Nephron progenitor cell (in vitro differentiated cells): ENCODE data around the gene C2CD3.

Experiments used
- DNase-seq: peaks from one replicate; pipeline ENCODE4 v3.0.0; 2021
- H3K27ac Mint-ChIP-seq: 2 replicates; pipeline ENCODE4 v1.8.0; 2021; ENCODE audit warnings: mild to moderate bottlenecking, moderate library complexity, mixed read lengths
- H3K27me3 Mint-ChIP-seq: 2 replicates; pipeline ENCODE4 v1.8.0; 2021; ENCODE audit warnings: mild to moderate bottlenecking, low read depth, mixed read lengths; ENCODE audit not compliant: poor library complexity
- H3K36me3 Mint-ChIP-seq: 2 replicates; pipeline ENCODE4 v1.8.0; 2021; ENCODE audit warnings: low read depth, mixed read lengths
- H3K4me1 Mint-ChIP-seq: 2 replicates; pipeline ENCODE4 v1.8.0; 2021; ENCODE audit warnings: mixed read lengths
- H3K4me3 Mint-ChIP-seq: 2 replicates; pipeline ENCODE4 v1.8.0; 2021; ENCODE audit warnings: mild to moderate bottlenecking, moderate library complexity, mixed read lengths
- H3K9me3 Mint-ChIP-seq: 2 replicates; pipeline ENCODE4 v1.8.0; 2021; ENCODE audit warnings: mild to moderate bottlenecking, moderate library complexity, mixed read lengths
- CTCF ChIP-seq: fragments of 200-600 bp; sonication (generic); IDR thresholded peaks from 2 replicates; pipeline ENCODE4 v1.5.0; 2021; ENCODE audit warnings: antibody characterized with exemption

C2CD3 gene

GRCh38 chr11:73978576-73979086 lies 192.2 kb downstream of the C2CD3 start:
- no peak for DNase-seq
- H3K36me3 Mint-ChIP-seq: peaks cover 56% of the 10 kb centered on the region
- H3K4me1 Mint-ChIP-seq: peaks cover 56% of the 10 kb centered on the region
- H3K27ac Mint-ChIP-seq: peak overlapping the region; percentile 67
- peaks cover 23% of the 10 kb centered on the region for H3K27me3 Mint-ChIP-seq
- H3K4me3 Mint-ChIP-seq: no peak overlapping the region
- H3K9me3 Mint-ChIP-seq: no peaks in the 10 kb centered on the region
- no peak for TF ChIP-seq CTCF

GRCh38 chr11:73977856-73978519 lies 192.8 kb downstream of the C2CD3 start:
- peaks cover 23% of the 10 kb centered on the region for H3K27me3 Mint-ChIP-seq
- H3K4me1 Mint-ChIP-seq: peaks cover 49% of the 10 kb centered on the region
- DNase-seq: no peak
- H3K36me3 Mint-ChIP-seq: peaks cover 56% of the 10 kb centered on the region
- TF ChIP-seq CTCF: no peak
- no peak overlapping the region for H3K4me3 Mint-ChIP-seq
- H3K9me3 Mint-ChIP-seq: no peaks in the 10 kb centered on the region
- H3K27ac Mint-ChIP-seq: no peak overlapping the region

GRCh38 chr11:73976451-73977151 lies 194.2 kb downstream of the C2CD3 start:
- H3K27ac Mint-ChIP-seq: no peak overlapping the region
- TF ChIP-seq CTCF: no peak
- DNase-seq: no peak
- no peaks in the 10 kb centered on the region for H3K9me3 Mint-ChIP-seq
- H3K4me3 Mint-ChIP-seq: no peak overlapping the region
- H3K36me3 Mint-ChIP-seq: peaks cover 56% of the 10 kb centered on the region
- H3K4me1 Mint-ChIP-seq: peaks cover 35% of the 10 kb centered on the region
- H3K27me3 Mint-ChIP-seq: peaks cover 17% of the 10 kb centered on the region

GRCh38 chr11:73975479-73975757 lies 195.4 kb downstream of the C2CD3 start:
- H3K36me3 Mint-ChIP-seq: peaks cover 51% of the 10 kb centered on the region
- TF ChIP-seq CTCF: no peak
- no peaks in the 10 kb centered on the region for H3K9me3 Mint-ChIP-seq
- DNase-seq: no peak
- H3K27ac Mint-ChIP-seq: no peak overlapping the region
- H3K27me3 Mint-ChIP-seq: peaks cover 10% of the 10 kb centered on the region
- H3K4me3 Mint-ChIP-seq: no peak overlapping the region
- H3K4me1 Mint-ChIP-seq: peaks cover 24% of the 10 kb centered on the region

GRCh38 chr11:73974604-73975478 lies 196.0 kb downstream of the C2CD3 start:
- Mint-ChIP-seq H3K36me3 (peaks cover 49% of the 10 kb centered on the region), H3K9me3 (no peaks in the 10 kb centered on the region), H3K27me3 (peaks cover 4% of the 10 kb centered on the region), H3K27ac (no peak overlapping the region), H3K4me3 (no peak overlapping the region), H3K4me1 (peaks cover 18% of the 10 kb centered on the region)
- no peak for TF ChIP-seq CTCF
- no peak for DNase-seq
